ENCODE results near the gene ANKRD13B.

The ANKRD13B gene

GRCh38 chr17:29595943-29596774 lies 3.2 kb downstream of the ANKRD13B start:
- DNase-seq: no peak

- no peak for DNase-seq
Observed at GRCh38 chr17:29596811-29597210, 3.9 kb downstream of the ANKRD13B start.

DNA sequence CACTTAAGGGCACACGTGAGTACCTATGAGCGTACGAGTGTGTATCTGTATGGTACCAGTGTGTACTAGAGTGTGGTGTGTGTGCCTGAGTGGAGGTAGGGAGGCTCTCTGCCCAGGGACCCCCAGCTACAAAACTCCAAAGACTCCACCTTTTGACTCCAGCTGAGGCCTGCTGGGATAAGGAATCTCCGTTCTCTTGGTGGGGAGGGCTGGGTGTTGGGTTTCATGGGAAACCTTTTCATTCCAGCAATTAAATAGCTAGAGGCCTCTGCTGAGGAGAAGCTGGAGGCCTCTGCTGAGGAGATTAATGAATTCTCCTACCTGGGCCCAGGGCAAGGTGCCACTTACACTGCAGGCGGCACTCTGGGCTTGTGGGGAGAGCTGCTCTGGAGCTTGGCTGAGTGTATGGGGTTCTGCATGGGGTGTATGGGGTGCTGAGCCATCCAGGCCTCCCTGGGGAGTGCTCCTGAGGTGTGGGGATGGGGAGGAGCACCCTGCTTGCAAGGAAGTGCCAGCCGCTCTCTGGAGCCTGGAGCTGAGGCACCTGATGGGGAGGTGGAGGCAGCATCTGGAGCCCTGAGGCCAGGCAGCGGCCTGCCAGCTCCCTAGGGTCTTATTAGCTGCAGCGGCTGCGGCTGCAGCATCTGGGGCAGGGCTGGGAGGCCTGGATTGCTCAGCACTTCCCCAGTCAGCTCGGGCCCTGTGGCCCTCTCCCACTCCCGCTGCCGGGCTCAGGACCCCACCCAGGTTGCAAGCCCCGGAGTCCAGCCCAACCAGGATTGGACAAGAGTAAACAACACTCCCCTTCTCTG lies 4.6 kb downstream of the ANKRD13B start:
- DNase-seq: no peak

- no peak for DNase-seq
Observed at GRCh38 chr17:29603109-29603674, 10.3 kb downstream of the ANKRD13B start.

DNA sequence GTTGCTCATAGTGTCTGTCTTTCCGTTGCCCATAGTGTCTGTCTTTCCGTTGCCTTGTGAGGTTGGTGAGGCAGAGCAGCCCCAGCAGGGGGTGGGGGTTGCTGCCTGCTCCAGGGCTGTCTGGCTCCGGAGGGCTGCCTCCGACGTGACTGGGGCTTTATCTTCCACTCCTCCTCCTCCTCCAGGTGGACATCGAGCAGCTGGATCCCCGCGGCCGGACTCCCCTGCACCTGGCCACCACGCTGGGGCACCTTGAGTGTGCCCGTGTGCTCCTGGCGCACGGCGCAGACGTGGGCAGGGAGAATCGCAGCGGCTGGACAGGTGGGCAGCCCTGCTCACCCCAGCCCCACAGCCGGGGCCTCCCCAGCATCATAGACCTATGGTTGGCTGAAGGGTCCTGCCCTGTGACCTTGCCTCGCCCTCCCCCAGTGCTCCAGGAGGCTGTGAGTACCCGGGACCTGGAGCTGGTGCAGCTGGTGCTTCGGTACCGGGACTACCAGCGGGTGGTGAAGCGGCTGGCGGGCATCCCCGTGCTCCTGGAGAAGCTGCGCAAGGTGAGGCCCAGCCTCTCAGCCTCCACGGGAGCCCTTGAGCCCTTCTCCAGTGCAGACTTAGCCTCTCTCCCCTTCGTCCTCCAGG lies 14.7 kb downstream of the ANKRD13B start:
- no peak for DNase-seq

- DNase-seq: no peak
Observed at GRCh38 chr17:29608986-29609385, 16.1 kb downstream of the ANKRD13B start.

DNA sequence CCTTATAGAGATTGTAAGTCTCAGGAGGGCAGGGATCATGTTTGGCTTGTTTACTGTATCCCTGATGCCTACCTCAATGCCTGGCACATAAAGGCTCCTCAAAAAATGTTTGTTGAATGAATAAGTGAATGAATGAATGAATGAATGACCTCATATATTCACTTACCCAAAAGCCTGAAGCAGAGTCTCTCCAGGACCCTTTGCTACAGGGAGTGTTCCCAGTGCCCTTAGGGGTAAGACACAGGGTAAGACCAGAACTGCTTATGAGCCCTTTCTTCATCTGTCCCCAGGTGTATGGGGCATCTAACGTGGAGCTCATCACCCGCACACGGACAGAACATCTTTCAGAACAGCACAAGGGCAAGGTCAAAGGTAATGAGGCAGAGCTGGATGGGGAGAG lies 17.5 kb downstream of the ANKRD13B start:
- no peak for DNase-seq

GRCh38 chr17:29611351-29612093 lies 18.6 kb downstream of the ANKRD13B start:
- no peak for DNase-seq

DNA sequence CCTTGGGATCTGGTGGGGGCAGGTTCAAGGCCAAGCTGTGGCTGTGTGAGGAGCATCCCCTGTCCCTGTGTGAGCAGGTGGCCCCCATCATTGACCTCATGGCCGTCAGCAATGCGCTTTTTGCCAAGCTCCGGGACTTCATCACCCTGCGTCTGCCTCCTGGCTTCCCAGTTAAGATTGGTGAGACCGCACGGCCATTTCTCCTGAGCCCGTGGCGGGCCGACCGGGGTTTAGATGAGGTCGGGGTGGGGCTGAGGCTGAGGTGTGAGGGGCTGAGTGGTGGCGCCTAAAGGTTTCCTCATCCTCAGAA lies 19.1 kb downstream of the ANKRD13B start:
- no peak for DNase-seq

- DNase-seq: no peak
Observed at GRCh38 chr17:29612404-29613280, 19.7 kb downstream of the ANKRD13B start.

DNA sequence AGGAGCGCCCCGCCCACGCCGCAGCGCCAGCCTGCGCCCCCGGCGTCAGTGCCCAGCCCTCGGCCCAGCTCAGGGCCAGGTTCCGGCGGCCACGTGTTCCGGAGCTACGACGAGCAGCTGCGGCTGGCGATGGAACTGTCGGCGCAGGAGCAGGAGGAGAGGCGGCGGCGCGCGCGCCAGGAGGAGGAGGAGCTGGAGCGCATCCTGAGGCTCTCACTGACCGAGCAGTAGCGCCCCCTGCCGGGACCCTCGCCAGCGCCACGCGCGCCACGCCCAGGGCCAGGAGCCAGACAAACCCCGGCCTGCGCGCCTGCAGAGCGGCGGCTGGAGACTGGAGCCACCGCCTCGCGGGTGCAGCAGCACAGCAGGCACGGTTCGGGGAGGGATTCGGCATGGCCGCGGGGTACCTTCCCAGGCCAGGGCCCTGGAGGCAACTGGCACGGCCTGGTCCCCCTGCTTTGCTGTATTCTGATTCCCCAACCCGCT lies 20.5 kb downstream of the ANKRD13B start:
- peak; percentile 54 to 58 for DNase-seq

DNA sequence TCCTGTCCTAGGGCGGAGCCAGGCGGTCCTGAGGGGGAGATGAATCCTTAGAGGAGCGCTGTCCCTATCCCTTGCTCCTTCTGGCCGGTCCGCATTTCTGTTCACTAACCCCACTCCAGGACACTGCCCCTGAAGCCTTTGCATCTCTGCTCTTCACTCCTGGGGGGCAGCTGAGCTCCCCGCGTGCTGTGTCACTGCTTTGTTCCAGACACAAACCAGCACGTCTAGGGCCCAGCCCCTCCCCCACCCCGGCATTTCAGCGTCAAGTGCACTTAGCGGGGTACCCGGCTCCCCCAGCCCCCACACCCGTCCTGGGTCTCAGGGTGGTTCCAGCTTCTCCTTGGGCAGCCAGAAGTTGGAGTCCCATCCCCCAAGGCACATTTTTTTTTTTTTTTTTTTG lies 20.9 kb downstream of the ANKRD13B start:
- DNase-seq: no peak

- no peak for DNase-seq
Observed at GRCh38 chr17:29614349-29615047, 21.6 kb downstream of the ANKRD13B start.

DNA sequence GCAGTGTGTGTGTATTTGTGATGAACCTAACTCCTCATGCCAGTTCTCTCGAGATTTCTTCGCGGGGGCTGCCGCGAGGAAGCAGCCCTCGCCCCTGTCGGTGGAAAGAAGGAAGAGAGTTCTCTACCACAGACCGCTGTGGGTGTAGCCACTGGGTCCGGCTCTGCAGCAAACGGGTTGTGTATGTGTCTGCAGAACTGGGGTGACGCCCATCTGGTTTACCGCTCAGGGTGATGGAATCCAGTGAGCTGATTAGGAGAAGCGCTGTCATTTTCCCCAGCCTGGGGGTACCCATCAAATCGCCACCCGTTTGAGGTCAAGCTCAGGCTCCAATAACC lies 22.1 kb downstream of the ANKRD13B start:
- peak; percentile 47 to 54 for DNase-seq

GRCh38 chr17:29615492-29616299 lies 22.8 kb downstream of the ANKRD13B start:
- DNase-seq: peak; percentile 80 to 88

DNA sequence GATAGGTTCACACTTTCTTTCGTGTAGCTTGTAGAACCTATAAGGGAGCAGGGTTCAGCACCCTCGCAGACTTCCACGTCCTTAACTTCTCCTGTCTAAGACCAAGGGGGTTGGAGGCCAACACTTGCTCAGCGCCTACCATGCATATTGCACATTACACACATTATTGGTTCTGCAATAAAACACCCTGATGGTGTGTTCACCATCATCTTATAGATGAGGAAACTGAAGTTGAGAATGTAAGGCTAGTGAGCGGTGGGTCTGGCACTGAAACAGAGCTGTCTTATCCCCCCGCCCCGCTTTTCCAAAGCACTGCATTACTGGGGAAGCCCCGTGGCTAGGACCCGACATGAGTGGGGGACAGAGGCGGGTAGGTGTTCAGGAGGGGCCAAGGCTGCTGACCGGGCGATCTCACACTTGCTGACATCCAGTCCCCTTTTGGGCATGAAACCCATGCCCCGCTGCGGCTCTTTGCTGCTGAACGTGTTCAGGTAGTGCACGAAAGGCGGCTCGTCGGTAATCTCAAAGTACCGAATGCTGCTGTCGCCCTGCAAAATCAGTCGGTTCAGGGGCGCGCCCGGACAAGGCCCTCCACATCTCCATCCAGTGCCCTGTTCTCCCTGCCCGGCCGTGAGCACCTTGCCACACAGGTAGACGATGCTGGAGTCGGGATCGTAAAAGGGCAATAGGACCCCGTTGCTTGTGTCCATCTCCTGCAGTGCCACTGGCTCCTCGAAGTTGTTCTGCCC lies 23.5 kb downstream of the ANKRD13B start:
- DNase-seq: peak in 1 of 2 experiments; percentile 3

DNA sequence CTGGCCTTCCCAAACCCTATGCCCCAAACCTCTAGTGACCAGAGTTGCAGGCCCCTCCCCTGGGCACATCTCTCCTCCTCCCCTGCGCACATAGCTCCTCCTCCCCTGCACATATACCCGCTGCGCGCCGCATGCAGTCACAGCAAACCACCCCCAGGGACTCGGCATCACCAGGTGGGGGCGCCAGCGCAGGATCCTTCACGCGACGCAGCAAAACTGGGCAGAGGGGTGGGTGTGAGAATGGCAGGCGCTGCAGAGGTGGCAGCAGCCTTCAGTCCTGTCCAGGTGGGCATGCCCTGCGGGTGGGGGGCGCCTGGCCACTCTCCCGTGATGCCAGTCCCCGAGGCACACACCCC lies 24.2 kb downstream of the ANKRD13B start:
- DNase-seq: peak; percentile 91

GRCh38 chr17:29617481-29618271 lies 24.7 kb downstream of the ANKRD13B start:
- DNase-seq: peak; percentile 61 to 69

All from Kasumi-1 (cell line).